Measurements from ENCODE around the gene NDUFC1. TPM values are rescaled to one million over a fixed set of nuclear protein-coding genes. Genes with fewer than 3 reads are reported as not detected.

Gene NDUFC1
- total RNA-seq: 50.7 TPM

GRCh38 chr4:139301821-139302611, at the start of gene NDUFC1:
NDUFC1 (minus strand) TSS chr4:139302477; CDS start chr4:139295798, 6,679 bp downstream.

GRCh38 chr4:139301113-139301820, 1.0 kb downstream of the NDUFC1 start, which contains the start of gene NAA15:
NAA15 (plus strand) TSS chr4:139301505; CDS start chr4:139301778, 273 bp downstream.

DNA sequence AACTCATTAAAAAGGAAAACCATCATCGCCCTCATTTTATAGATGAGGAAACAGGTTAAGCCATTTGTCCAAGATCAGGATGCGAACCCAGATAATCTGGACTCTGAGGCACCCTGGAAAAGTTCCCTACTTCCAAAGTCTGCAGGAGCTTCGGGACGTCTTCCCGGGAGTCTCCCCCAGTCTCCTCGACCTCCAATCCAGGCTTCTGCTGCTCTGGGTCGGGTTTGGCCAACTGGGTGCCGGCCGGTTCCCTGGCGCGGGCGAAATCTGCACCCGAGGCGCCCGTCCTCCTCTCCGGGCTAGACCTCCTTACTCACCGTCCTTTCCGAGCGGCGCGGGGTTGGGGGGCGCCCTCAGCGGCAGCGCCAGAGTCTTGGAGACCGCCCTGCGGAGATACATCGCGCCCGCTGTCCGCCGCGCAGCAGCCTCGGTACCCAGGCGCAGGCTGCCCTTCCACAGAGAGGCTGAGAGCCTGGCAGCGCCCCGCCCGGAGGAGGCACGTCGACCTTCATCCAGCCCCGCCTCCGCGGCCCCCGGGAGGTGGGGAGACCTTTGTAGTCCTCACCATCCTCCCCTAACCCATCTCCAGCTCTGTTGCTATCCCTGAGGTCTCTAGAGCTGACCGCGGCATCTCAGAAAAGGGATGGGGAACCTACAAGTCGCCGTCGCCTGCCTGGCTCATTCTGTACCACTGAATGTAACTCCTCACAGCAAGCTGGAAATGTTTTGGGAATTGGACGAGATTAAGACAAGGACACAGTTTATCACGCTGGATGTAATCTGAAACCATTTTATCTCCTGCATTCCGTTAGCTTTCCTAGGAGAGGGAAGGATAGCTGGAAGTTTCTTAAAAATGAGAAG, 22.3 kb downstream of the NDUFC1 start, which contains the start of gene MGARP:
Gene MGARP, minus strand, starts transcription at position 466 of the 861 bp plus-strand sequence. Its CDS starts 67 bp downstream, at position 399.

Small RNA genes within 50 kb of the gene (small RNA-seq; reads per million reads assigned to genes)
- gene RNU6-1074P: not detected
- not detected for gene RNU6-1214P

Other genes with a start within 250 kb of the NDUFC1 start
- 79.8 TPM for gene ELF2, start 125.3 kb downstream of the NDUFC1 start, total RNA-seq
- 0.46 TPM for gene MGARP, start 22.3 kb downstream of the NDUFC1 start, total RNA-seq
- gene NAA15, start 972 bp downstream of the NDUFC1 start, total RNA-seq: 41.1 TPM
- 38.5 TPM for gene RAB33B, start 151.6 kb upstream of the NDUFC1 start, total RNA-seq

Measured in diencephalon (tissue), 1 donor.